ENCODE results near the gene SLC34A2.

SLC34A2 gene

GRCh38 chr4:25727711-25728493, 72.3 kb downstream of the SLC34A2 start:
- DNase-seq: no peak

Data from hematopoietic multipotent progenitor cell treated with erythropoietin and hydrocortisone succinate and interleukin-3 and kit ligand, for 8 days (in vitro differentiated cells).